OCI-LY3 (cell line): Measurements from ENCODE around the gene CPT2.

ENCODE experiments used
- H2AFZ ChIP-seq: fragments of 200-600, 300-600 bp; shearing (Covaris generic); 2 replicates; pipeline ENCODE4 v1.6.0; 2014; ENCODE audit warnings: antibody characterized with exemption, low read depth, low read length
- H3K27ac ChIP-seq: fragments of 200-600, 300-600 bp; sonication (generic); 2 replicates; pipeline ENCODE4 v1.5.1; 2014; ENCODE audit warnings: mild to moderate bottlenecking, low read length, moderate library complexity, mixed read lengths
- H3K27me3 ChIP-seq: fragments of 200-600, 300-600 bp; sonication (generic); 2 replicates; pipeline ENCODE4 v1.6.1; 2014; ENCODE audit warnings: low read depth, low read length, mixed read lengths
- H3K36me3 ChIP-seq: fragments of 200-600, 300-600 bp; sonication (generic); replicated peaks from 2 replicates; pipeline ENCODE3; 2014; ENCODE audit warnings: low read depth, low read length, mixed read lengths
- H3K4me1 ChIP-seq: fragments of 300-600, 200-600 bp; sonication (generic); 2 replicates; pipeline ENCODE4 v1.6.1; 2014; ENCODE audit warnings: low read length, mixed read lengths
- H3K4me2 ChIP-seq: fragments of 200-600, 300-600 bp; sonication (generic); 2 replicates; pipeline ENCODE4 v1.6.1; 2014; ENCODE audit warnings: low read length, mixed read lengths
- H3K4me3 ChIP-seq: fragments of 300-600, 200-600 bp; sonication (generic); 2 replicates; pipeline ENCODE4 v1.5.1; 2014; ENCODE audit warnings: antibody characterized with exemption, mild to moderate bottlenecking, low read length, moderate library complexity
- H3K79me2 ChIP-seq: fragments of 300-600, 200-600 bp; shearing (Covaris generic); 2 replicates; pipeline ENCODE4 v1.6.1; 2014; ENCODE audit warnings: mild to moderate bottlenecking, low read length, mixed read lengths
- H3K9ac ChIP-seq: fragments of 300-600, 200-600 bp; shearing (Covaris generic); 2 replicates; pipeline ENCODE4 v1.6.0; 2014; ENCODE audit warnings: mild to moderate bottlenecking, low read length, moderate library complexity
- H3K9me3 ChIP-seq: fragments of 200-600, 300-600 bp; shearing (Covaris generic); 2 replicates; pipeline ENCODE4 v1.6.1; 2014; ENCODE audit warnings: low read length, mixed read lengths; ENCODE audit not compliant: insufficient read depth
- H4K20me1 ChIP-seq: fragments of 200-600, 300-600 bp; sonication (generic); 2 replicates; pipeline ENCODE4 v1.6.1; 2016; ENCODE audit warnings: low read length, mixed read lengths; ENCODE audit not compliant: insufficient read depth
- EZH2phosphoT487 ChIP-seq: fragments of 200-600 bp; shearing (Covaris generic); IDR thresholded peaks from 2 replicates; pipeline ENCODE4 v1.6.1; 2018; ENCODE audit warnings: antibody characterized with exemption, mixed run types, low read depth
- TF ChIP-seq, protein P1 (sequence below): fragments of 200-600, 300-600 bp; sonication (generic); IDR thresholded peaks from 2 replicates; pipeline ENCODE4 v1.5.1; 2014; ENCODE audit warnings: antibody characterized with exemption, low read length, low read depth

CPT2 gene

DNA sequence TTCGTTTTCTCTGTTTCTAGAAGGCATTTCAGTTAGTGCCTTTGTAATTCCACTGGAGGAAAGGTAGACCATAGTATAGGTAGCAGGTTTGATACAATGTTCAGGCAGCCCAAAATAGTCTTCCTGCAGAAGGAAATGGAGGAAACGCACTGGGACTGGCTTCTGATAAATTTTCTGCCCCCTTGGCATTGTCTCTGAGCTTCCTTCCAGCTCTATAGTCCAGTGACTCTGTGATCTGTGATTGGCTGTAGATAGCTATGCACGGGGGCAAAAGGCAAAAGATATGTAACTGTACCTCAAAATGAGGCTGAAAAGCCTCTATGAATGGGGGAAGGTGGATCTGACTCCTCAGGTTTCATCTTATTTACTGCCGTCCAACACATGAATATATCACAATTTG, 47.5 kb downstream of the CPT2 start:
- no peak for TF ChIP-seq EZH2phosphoT487
- TF ChIP-seq, protein P1, sequence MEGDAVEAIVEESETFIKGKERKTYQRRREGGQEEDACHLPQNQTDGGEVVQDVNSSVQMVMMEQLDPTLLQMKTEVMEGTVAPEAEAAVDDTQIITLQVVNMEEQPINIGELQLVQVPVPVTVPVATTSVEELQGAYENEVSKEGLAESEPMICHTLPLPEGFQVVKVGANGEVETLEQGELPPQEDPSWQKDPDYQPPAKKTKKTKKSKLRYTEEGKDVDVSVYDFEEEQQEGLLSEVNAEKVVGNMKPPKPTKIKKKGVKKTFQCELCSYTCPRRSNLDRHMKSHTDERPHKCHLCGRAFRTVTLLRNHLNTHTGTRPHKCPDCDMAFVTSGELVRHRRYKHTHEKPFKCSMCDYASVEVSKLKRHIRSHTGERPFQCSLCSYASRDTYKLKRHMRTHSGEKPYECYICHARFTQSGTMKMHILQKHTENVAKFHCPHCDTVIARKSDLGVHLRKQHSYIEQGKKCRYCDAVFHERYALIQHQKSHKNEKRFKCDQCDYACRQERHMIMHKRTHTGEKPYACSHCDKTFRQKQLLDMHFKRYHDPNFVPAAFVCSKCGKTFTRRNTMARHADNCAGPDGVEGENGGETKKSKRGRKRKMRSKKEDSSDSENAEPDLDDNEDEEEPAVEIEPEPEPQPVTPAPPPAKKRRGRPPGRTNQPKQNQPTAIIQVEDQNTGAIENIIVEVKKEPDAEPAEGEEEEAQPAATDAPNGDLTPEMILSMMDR, result no peak
- no peak overlapping the region for H3K4me2 ChIP-seq
- H3K36me3 ChIP-seq, result peaks cover 13% of the 10 kb centered on the region
- no peaks in the 10 kb centered on the region for H3K79me2 ChIP-seq
- no peaks in the 10 kb centered on the region for H3K9me3 ChIP-seq
- H2AFZ ChIP-seq, result no peak overlapping the region
- no peak overlapping the region for H3K4me3 ChIP-seq
- H3K27me3 ChIP-seq, result no peaks in the 10 kb centered on the region
- H3K9ac ChIP-seq, result no peak overlapping the region
- no peak overlapping the region for H3K27ac ChIP-seq
- H4K20me1 ChIP-seq, result no peaks in the 10 kb centered on the region
- H3K4me1 ChIP-seq, result peaks cover 5% of the 10 kb centered on the region

DNA sequence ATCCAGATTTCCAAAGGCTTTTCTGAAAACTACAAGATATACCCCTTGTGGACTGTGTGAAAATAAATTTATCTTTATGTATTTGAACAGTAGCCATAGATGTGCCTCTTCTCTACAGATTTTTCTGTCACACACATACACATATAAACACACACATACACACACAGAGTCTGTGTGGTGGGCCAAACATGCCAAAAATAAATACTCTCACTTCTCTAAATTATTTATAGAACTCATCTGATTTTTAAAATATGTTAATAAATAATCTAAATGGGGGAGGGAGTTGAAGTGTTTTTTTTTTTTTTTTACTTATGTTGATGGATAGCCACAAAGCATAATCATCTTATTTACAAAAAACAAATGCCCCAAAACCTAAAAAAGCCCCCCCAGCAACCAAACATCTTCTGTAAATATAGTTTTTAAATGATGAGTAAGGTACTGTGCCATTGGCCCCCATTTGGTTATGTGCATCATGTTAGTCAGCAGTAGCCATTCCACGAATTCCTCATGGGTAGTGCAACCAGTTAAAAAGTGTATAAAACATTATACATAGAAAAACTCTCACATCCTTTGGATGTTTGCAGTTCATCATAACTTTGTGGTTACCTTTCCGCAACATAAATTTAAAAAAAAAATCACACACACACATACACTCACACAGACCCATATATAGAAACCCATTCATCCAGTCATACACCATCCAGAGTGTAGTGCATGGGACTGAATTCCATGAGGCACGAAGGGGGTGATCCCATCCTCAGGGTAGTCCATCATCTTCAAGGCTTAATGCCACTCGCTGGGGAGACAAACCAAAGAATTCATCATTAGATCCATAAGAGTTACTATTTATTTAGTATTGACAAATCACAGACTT, 49.9 kb downstream of the CPT2 start:
- Histone ChIP-seq H3K4me1 (peaks cover 5% of the 10 kb centered on the region), H3K4me2 (no peak overlapping the region), H4K20me1 (no peaks in the 10 kb centered on the region), H3K9ac (no peak overlapping the region), H3K27ac (peak overlapping the region; percentile 14; the same call in 1 of the 2 replicates), H3K27me3 (no peaks in the 10 kb centered on the region), H3K79me2 (no peaks in the 10 kb centered on the region), H3K36me3 (peaks cover 30% of the 10 kb centered on the region), H3K4me3 (no peak overlapping the region), H2AFZ (no peak overlapping the region), H3K9me3 (no peaks in the 10 kb centered on the region)
- TF ChIP-seq EZH2phosphoT487, result no peak
- TF ChIP-seq, protein P1, result no peak

DNA sequence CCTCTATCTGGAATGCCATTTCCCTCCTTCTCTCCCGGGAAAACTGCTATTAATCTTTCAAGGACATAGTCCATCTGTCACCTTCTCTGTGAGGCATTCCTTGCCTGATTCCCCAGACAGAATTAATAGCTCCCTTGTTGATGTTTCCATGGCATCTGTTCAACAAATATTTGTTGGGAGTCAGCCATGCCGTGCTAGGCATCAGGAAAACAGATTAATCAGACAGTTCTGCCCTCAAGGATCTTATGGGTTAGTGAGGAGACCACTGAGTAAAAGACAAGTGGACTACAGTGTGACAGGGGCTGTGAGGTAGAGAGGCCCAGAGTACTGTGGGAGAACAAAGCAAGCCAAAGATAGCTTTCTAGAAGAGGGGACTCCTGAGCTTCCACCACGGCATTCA, 53.1 kb downstream of the CPT2 start:
- peaks cover 41% of the 10 kb centered on the region for H3K36me3 ChIP-seq
- no peak overlapping the region for H3K27ac ChIP-seq
- H3K9me3 ChIP-seq, result no peaks in the 10 kb centered on the region
- TF ChIP-seq, protein P1, result no peak
- no peak for TF ChIP-seq EZH2phosphoT487
- no peak overlapping the region for H3K4me3 ChIP-seq
- H2AFZ ChIP-seq, result no peak overlapping the region
- no peaks in the 10 kb centered on the region for H3K27me3 ChIP-seq
- no peak overlapping the region for H3K9ac ChIP-seq
- H3K4me1 ChIP-seq, result peaks cover 5% of the 10 kb centered on the region
- H4K20me1 ChIP-seq, result no peaks in the 10 kb centered on the region
- no peak overlapping the region for H3K4me2 ChIP-seq
- no peaks in the 10 kb centered on the region for H3K79me2 ChIP-seq

DNA sequence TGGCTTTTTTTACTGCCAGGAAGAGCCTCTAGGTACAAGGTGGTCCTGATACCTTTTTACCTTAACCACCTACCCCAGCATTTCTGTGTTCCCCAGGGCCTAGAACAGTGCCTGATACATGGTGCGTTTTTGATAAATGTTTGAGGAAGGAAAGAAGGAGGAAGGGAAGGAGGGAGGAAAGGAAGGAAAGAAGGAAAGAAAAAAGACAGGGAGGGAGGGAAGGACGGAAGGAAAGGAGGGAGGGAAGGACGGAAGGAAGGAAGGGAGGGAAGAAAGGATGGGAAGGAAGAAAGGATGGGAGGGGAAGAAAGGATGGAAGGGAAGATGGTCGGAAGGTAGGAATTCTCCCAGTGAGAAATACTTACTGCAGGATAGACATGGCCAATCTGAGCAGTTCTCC, 53.7 kb downstream of the CPT2 start:
- Histone ChIP-seq H3K9me3 (no peaks in the 10 kb centered on the region), H3K36me3 (peaks cover 46% of the 10 kb centered on the region)
- no peak for TF ChIP-seq EZH2phosphoT487
- TF ChIP-seq, protein P1, result no peak

More for the DNA sequence above, 53.7 kb downstream of the CPT2 start:
- Histone ChIP-seq H3K79me2 (no peaks in the 10 kb centered on the region), H3K4me2 (no peak overlapping the region), H4K20me1 (no peaks in the 10 kb centered on the region), H3K9ac (no peak overlapping the region), H3K4me1 (peaks cover 5% of the 10 kb centered on the region), H3K4me3 (no peak overlapping the region), H2AFZ (no peak overlapping the region), H3K27ac (no peak overlapping the region), H3K27me3 (no peaks in the 10 kb centered on the region)
